Adrenal gland (tissue), 12 donors: Measurements from ENCODE around the gene PLCE1. TPM values are rescaled to one million over a fixed set of nuclear protein-coding genes. Genes with fewer than 3 reads are reported as not detected.

Experiments
- DNase-seq, 7 donors: peaks; one replicate each; pipeline ENCODE4 v3.0.0-alpha.2; 2019 to 2020
- H3K27ac ChIP-seq, 5 donors: fragments of 200-600 bp; sonication (generic) in 4 of 5; 1 replicate in 3 of 5; 2 replicates in 2 of 5; pipeline versions ENCODE4 v1.5.1 to v1.8.0; 2016 to 2020; ENCODE audit warnings: mild to moderate bottlenecking in 1 of 5
- H3K27me3 ChIP-seq: fragments of 200-600 bp; 2 replicates; pipeline ENCODE4 v1.8.0; 2021
- H3K36me3 ChIP-seq, 2 donors: fragments of 200-600 bp; replicated peaks in 1 of 2; 1 replicate in 1 of 2; 2 replicates in 1 of 2; pipeline versions ENCODE4 v1.5.1 to v1.8.0; 2018 to 2022
- H3K4me1 ChIP-seq, 2 donors: fragments of 200-600 bp; replicated peaks in 1 of 2; 1 replicate in 1 of 2; 2 replicates in 1 of 2; pipeline versions ENCODE4 v1.5.1 to v1.8.0; 2018 to 2021
- H3K4me3 ChIP-seq, 4 donors: fragments of 200-600 bp; sonication (generic) in 3 of 4; one replicate each; pipeline ENCODE4 v1.5.1; 2016 to 2018
- H3K9me3 ChIP-seq, 3 donors: fragments of 200-600 bp; sonication (generic) in 1 of 3; replicated peaks in 1 of 3; 1 replicate in 2 of 3; 2 replicates in 1 of 3; pipeline versions ENCODE4 v1.5.1 to v1.8.0; 2016 to 2021
- CTCF ChIP-seq, 6 experiments: fragments of 450-650 bp in 4 of 6; fragments of 200-600 bp in 2 of 6; sonication (generic) in 1 of 6; IDR thresholded peaks; 1 replicate in 5 of 6; 2 replicates in 1 of 6; pipeline versions ENCODE4 v1.5.1 to v1.8.0; 2016 to 2021; ENCODE audit warnings: antibody characterized with exemption in 6 of 6, mild to moderate bottlenecking in 2 of 6, moderate library complexity in 1 of 6
- POLR2A ChIP-seq, 2 donors: fragments of 450-650 bp; IDR thresholded peaks; one replicate each; pipeline ENCODE4 v1.6.1; 2017; ENCODE audit warnings: antibody characterized with exemption in 2 of 2, mild to moderate bottlenecking in 2 of 2, moderate library complexity in 1 of 2
- WGBS, 4 donors: extraction: QIAGEN DNeasy Blood & Tissue Kit in 2 of 4; methylation state at CpG; one replicate each; pipeline versions ENCODE4 v1.1.5 to v1.1.7; 2013 to 2017; 5-methylcytosine and 5-hydroxymethylcytosine counted together
- intact Hi-C, 2 donors: fragments of 100-400 bp; cut with DNase I; formaldehyde crosslinking; loops; one replicate each; pipeline versions ENCODE4 v1.14.1 to v1.15.0; 2022 to 2023
- polyA plus RNA-seq, 3 donors: library from polyadenylated mRNA; stranded (reverse); fragments of 200-250 nt in 2 of 3; fragments of 350-450 nt in 1 of 3; fragmentation: Illumina TruSeq in 1 of 3; extraction: RNeasy Lipid Tissue Mini Kit (QIAGEN cat#74804) in 1 of 3; gene quantifications; one replicate each; pipeline ENCODE4 v1.2.3, GENCODE V29; 2013 to 2014
- total RNA-seq, 9 donors: library from RNA; depleted of rRNA in 4 of 9; stranded (reverse); fragments of >200 nt in 4 of 9; fragments of 120-200 nt in 1 of 9; fragmentation: NEBNext Ultra II Directional in 1 of 9; extraction: Animal tissue kit (Norgen Biotek cat#: 25700) in 1 of 9; gene quantifications; one replicate each; pipeline versions ENCODE4 v1.1.0 to v1.2.4, GENCODE V29; 2013 to 2023
- donor health status: healthy with polysubstance abuse.
- donor health status: Bipolar disorder and iron deficiency.
- donor health status: DM: yes; HTN: yes; CAD: no.
- donor health status: DM: no; HTN: no; CAD: no.
- donor health status: DM: no; HTN: no; CAD: no.
- donor health status: DM: yes; HTN: yes; CAD: no.

Gene PLCE1
- total and polyA plus RNA-seq, 12 donors, result 0.94 to 4.8 (median 2.0) TPM

GRCh38 chr10:93962973-93963372 lies 30.8 kb upstream of the PLCE1 start:
- H3K27ac ChIP-seq, result peak overlapping the region in 1 of 5 donors; percentile 29
- TF ChIP-seq POLR2A (IDR thresholded peaks at IDR 0.05), result no peak
- no peak for TF ChIP-seq CTCF (IDR thresholded peaks at IDR 0.05)
- H3K4me3 ChIP-seq, result no peak overlapping the region
- H3K36me3 ChIP-seq, result no peaks in the 10 kb centered on the region
- no peaks in the 10 kb centered on the region for H3K9me3 ChIP-seq
- intact Hi-C loops, result no loop called here
- no peaks in the 10 kb centered on the region for H3K4me1 ChIP-seq
- H3K27me3 ChIP-seq, result no peaks in the 10 kb centered on the region
- WGBS, 4 donors, result 50 to 100% (median 90%) methylated on average over 1 of the region's 1 CpG
- no peak for DNase-seq

GRCh38 chr10:93963434-93963833 lies 30.3 kb upstream of the PLCE1 start:
- Histone ChIP-seq H3K36me3 (no peaks in the 10 kb centered on the region), H3K27ac (peak overlapping the region in 1 of 5 donors; percentile 29), H3K4me1 (no peaks in the 10 kb centered on the region), H3K4me3 (no peak overlapping the region), H3K27me3 (no peaks in the 10 kb centered on the region), H3K9me3 (no peaks in the 10 kb centered on the region)
- DNase-seq, result peak in 1 of 7 donors; percentile 58
- no peak for TF ChIP-seq CTCF (IDR thresholded peaks at IDR 0.05)
- no peak for TF ChIP-seq POLR2A (IDR thresholded peaks at IDR 0.05)
- intact Hi-C loops, result no loop called here
- WGBS, 4 donors, result 83 to 90% (median 87%) methylated on average over 5 of the region's 5 CpGs

- DNase-seq, result no peak
- no peaks in the 10 kb centered on the region for H3K27me3 ChIP-seq
- no peaks in the 10 kb centered on the region for H3K9me3 ChIP-seq
- intact Hi-C loops, result no loop called here
- H3K36me3 ChIP-seq, result no peaks in the 10 kb centered on the region
- no peak overlapping the region for H3K27ac ChIP-seq
- H3K4me1 ChIP-seq, result no peaks in the 10 kb centered on the region
- TF ChIP-seq CTCF (IDR thresholded peaks at IDR 0.05) (no peak), POLR2A (IDR thresholded peaks at IDR 0.05) (no peak)
- H3K4me3 ChIP-seq, result no peak overlapping the region
Observed at GRCh38 chr10:93965911-93966310, 27.8 kb upstream of the PLCE1 start.

- no peaks in the 10 kb centered on the region for H3K9me3 ChIP-seq
- H3K36me3 ChIP-seq, result no peaks in the 10 kb centered on the region
- no peak overlapping the region for H3K4me3 ChIP-seq
- intact Hi-C loops, result no loop called here
- DNase-seq, result no peak
- no peaks in the 10 kb centered on the region for H3K27me3 ChIP-seq
- no peak overlapping the region for H3K27ac ChIP-seq
- 86 to 95% (median 91%) methylated on average over 2 of the region's 2 CpGs for WGBS, 4 donors
- TF ChIP-seq POLR2A (IDR thresholded peaks at IDR 0.05), result no peak
- TF ChIP-seq CTCF (IDR thresholded peaks at IDR 0.05), result no peak
- H3K4me1 ChIP-seq, result no peaks in the 10 kb centered on the region
Observed at GRCh38 chr10:93967756-93968155, 26.0 kb upstream of the PLCE1 start.
